Left lung (tissue), 10 donors: ENCODE data around the gene HLA-A. TPM values are rescaled to one million over a fixed set of nuclear protein-coding genes. Genes with fewer than 3 reads are reported as not detected.
A peak's percentile ranks its signal among the peaks of the same experiment; 100 is the strongest.

Source experiments
- ATAC-seq: fragments of 200-7000 bp; cut with Tn5 transposase; one replicate; pipeline ENCODE4 v1.9.1; 2020; ENCODE audit warnings: moderate library complexity
- DNase-seq, 4 donors: peaks; one replicate each; pipeline ENCODE4 v3.0.0-alpha.2; 2013 to 2020
- H3K27ac ChIP-seq, 2 donors: fragments of 200-600 bp; sonication (generic) in 1 of 2; one replicate each; pipeline versions ENCODE4 v1.5.0 to v1.8.0; 2020 to 2021
- H3K27me3 ChIP-seq, 2 donors: fragments of 200-600 bp; sonication (generic) in 1 of 2; one replicate each; pipeline versions ENCODE4 v1.5.0 to v1.8.0; 2020 to 2021
- H3K36me3 ChIP-seq, 2 donors: fragments of 200-600 bp; sonication (generic) in 1 of 2; one replicate each; pipeline versions ENCODE4 v1.5.0 to v1.8.0; 2020 to 2021
- H3K4me1 ChIP-seq, 2 donors: fragments of 200-600 bp; one replicate each; pipeline ENCODE4 v1.8.0; 2021
- H3K4me3 ChIP-seq, 2 donors: fragments of 200-600 bp; sonication (generic) in 1 of 2; one replicate each; pipeline versions ENCODE4 v1.5.0 to v1.8.0; 2020 to 2021; ENCODE audit warnings: mild to moderate bottlenecking in 1 of 2
- H3K9me3 ChIP-seq, 2 donors: fragments of 200-600 bp; sonication (generic) in 1 of 2; one replicate each; pipeline versions ENCODE4 v1.5.0 to v1.8.0; 2020 to 2021
- intact Hi-C, 2 donors: fragments of 100-400 bp; cut with DNase I; formaldehyde crosslinking; loops; one replicate each; pipeline versions ENCODE4 v1.11.2 to v1.14.2; 2022
- polyA plus RNA-seq, 6 donors: library from polyadenylated mRNA; unstranded; fragments of 120-200 nt; gene quantifications; one replicate each; pipeline ENCODE4 v1.2.1, GENCODE V29; 2013; ENCODE audit not compliant: insufficient read length in 6 of 6
- total RNA-seq, 2 donors: library from RNA; stranded (reverse); fragmentation: NEBNext Ultra II Directional; extraction: Animal tissue kit (Norgen Biotek cat#: 25700); gene quantifications; one replicate each; pipeline ENCODE4 v1.2.1, GENCODE V29; 2021
- TF ChIP-seq, protein P1 (sequence below), 2 donors: fragments of 200-600 bp; sonication (generic) in 1 of 2; IDR thresholded peaks; one replicate each; pipeline versions ENCODE4 v1.5.0 to v1.8.0; 2021; ENCODE audit warnings: antibody characterized with exemption in 2 of 2
- donor health status: DM: no; HTN: yes; CAD: no.
- donor health status: DM: no; HTN: no; CAD: no.

HLA-A gene
- total and polyA plus RNA-seq, 8 donors: 218 to 1,150 (median 275) TPM

DNA sequence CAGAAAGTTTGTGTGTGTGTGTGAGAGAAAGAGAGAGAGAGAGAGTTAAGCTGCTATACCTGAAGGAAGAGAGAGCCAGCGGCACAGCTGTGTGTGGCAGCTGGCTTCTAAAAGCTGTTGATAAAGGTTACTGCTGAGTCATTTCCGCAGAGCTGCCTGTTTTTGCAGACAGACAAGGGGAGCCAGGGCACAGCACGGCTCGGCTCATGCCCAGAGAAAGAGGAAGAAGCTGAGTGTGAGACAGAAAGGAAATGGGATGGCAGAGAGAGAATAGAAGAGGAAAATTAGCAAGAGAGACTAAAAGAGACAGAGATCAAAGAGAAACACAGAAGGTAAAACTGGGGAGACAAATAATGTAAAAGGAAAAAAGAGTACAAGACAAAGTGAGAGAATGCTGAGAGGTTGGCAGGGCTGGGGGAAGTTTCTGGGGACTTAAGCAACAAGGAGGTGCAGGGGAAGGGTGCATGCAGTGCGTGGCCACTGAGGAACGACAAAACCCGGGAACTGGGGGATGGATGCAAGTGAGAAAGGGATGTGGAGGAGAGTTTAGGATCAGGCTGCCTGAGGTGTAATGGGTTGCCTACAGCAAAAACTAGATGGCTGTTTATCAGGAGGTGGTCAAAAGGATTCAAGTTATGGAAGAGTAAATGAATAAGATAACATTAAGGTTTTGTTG lies 22.7 kb downstream of the HLA-A start:
- Histone ChIP-seq H3K9me3 (no peaks in the 10 kb centered on the region), H3K4me1 (peaks cover 19 to 47% of the 10 kb centered on the region in 2 donors), H3K4me3 (peak overlapping the region; percentile 10 to 26), H3K27ac (peak overlapping the region; percentile 92 to 93), H3K36me3 (no peaks in the 10 kb centered on the region), H3K27me3 (no peaks in the 10 kb centered on the region)
- TF ChIP-seq, protein P1, sequence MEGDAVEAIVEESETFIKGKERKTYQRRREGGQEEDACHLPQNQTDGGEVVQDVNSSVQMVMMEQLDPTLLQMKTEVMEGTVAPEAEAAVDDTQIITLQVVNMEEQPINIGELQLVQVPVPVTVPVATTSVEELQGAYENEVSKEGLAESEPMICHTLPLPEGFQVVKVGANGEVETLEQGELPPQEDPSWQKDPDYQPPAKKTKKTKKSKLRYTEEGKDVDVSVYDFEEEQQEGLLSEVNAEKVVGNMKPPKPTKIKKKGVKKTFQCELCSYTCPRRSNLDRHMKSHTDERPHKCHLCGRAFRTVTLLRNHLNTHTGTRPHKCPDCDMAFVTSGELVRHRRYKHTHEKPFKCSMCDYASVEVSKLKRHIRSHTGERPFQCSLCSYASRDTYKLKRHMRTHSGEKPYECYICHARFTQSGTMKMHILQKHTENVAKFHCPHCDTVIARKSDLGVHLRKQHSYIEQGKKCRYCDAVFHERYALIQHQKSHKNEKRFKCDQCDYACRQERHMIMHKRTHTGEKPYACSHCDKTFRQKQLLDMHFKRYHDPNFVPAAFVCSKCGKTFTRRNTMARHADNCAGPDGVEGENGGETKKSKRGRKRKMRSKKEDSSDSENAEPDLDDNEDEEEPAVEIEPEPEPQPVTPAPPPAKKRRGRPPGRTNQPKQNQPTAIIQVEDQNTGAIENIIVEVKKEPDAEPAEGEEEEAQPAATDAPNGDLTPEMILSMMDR (IDR thresholded peaks at IDR 0.05): no peak
- intact Hi-C loops: no loop called here
- peak; percentile 86 for ATAC-seq
- peak in 3 of 4 donors; percentile 58 to 90 (median 87) for DNase-seq

DNA sequence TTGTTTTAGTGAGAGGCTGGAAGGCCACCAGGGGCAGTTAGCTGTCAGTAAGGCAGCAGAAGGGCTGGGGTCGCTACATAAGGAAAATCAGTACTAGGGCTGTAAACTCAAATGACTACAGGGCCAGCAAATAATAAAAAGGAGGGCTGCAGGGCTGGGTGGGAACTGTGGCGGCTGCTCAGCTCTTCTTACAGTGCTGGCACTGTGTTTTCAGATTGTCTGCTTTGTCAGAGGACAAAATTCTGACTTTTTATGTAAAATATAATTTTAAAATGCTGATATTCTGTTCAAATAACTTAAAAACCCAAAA lies 23.2 kb downstream of the HLA-A start:
- Histone ChIP-seq H3K9me3 (no peaks in the 10 kb centered on the region), H3K4me1 (peaks cover 19 to 47% of the 10 kb centered on the region in 2 donors), H3K36me3 (no peaks in the 10 kb centered on the region), H3K27ac (peak overlapping the region; percentile 92 to 93), H3K4me3 (peak overlapping the region; percentile 10 to 26), H3K27me3 (no peaks in the 10 kb centered on the region)
- intact Hi-C loops: no loop called here
- TF ChIP-seq, protein P1 (IDR thresholded peaks at IDR 0.05): no peak
- ATAC-seq: peak; percentile 12
- DNase-seq: no peak

GRCh38 chr6:29965873-29966601 lies 23.7 kb downstream of the HLA-A start:
- H3K36me3 ChIP-seq: no peaks in the 10 kb centered on the region
- peaks cover 19 to 47% of the 10 kb centered on the region in 2 donors for H3K4me1 ChIP-seq
- peak in 2 of 4 donors; percentile 91 to 92 for DNase-seq
- intact Hi-C loops: no loop called here
- H3K4me3 ChIP-seq: peak overlapping the region; percentile 10 to 26
- TF ChIP-seq, protein P1 (IDR thresholded peaks at IDR 0.05): no peak
- H3K27me3 ChIP-seq: no peaks in the 10 kb centered on the region
- peak overlapping the region; percentile 92 to 93 for H3K27ac ChIP-seq
- ATAC-seq: peak; percentile 77
- H3K9me3 ChIP-seq: no peaks in the 10 kb centered on the region

- ATAC-seq (peak; percentile 62), DNase-seq (peak in 1 of 4 donors; percentile 65)
- TF ChIP-seq, protein P1 (IDR thresholded peaks at IDR 0.05): no peak
- Histone ChIP-seq H3K4me1 (peaks cover 19 to 47% of the 10 kb centered on the region in 2 donors), H3K9me3 (no peaks in the 10 kb centered on the region), H3K36me3 (no peaks in the 10 kb centered on the region), H3K27me3 (no peaks in the 10 kb centered on the region), H3K4me3 (no peak overlapping the region), H3K27ac (peak overlapping the region; percentile 20 to 93)
- intact Hi-C loops: no loop called here
Observed at GRCh38 chr6:29967379-29968010, 25.2 kb downstream of the HLA-A start.

DNA sequence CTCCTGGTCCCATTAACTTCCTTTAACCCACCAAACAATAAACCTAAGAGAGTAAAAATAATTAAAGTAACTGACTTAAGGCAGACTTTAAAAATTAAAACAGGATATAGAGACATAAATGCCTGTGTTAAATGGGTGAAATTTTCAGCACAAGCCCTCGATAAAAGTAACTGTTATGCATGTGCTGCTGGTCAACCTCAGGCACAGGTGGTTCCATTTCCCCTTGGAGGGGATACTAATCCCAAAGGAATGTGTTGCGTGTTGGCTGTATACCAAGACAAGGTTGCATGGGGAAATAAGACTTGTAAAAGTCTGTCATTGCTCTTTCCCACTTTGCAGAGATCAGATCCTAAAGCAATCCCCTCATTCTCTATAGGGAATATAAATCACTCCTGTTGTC lies 25.8 kb downstream of the HLA-A start:
- H3K4me3 ChIP-seq: no peak overlapping the region
- H3K9me3 ChIP-seq: no peaks in the 10 kb centered on the region
- H3K36me3 ChIP-seq: no peaks in the 10 kb centered on the region
- ATAC-seq (no peak), DNase-seq (no peak)
- H3K4me1 ChIP-seq: peaks cover 19 to 47% of the 10 kb centered on the region in 2 donors
- H3K27ac ChIP-seq: peak overlapping the region; percentile 20 to 93
- TF ChIP-seq, protein P1 (IDR thresholded peaks at IDR 0.05): no peak
- no peaks in the 10 kb centered on the region for H3K27me3 ChIP-seq
- intact Hi-C loops: no loop called here
